GM12891 (cell line): ENCODE results near the gene ANXA2.

Experiments used
- PAX5 ChIP-seq: IDR thresholded peaks from 2 replicates; pipeline ENCODE4 v1.6.1; 2011; ENCODE audit warnings: low read length, moderate library complexity, mild to moderate bottlenecking; ENCODE audit not compliant: insufficient read depth, severe bottlenecking
- POLR2A ChIP-seq: IDR thresholded peaks from 2 replicates; pipeline ENCODE4 v1.6.1; 2011; ENCODE audit warnings: low read depth, low read length, control low read depth
- POLR2AphosphoS5 ChIP-seq: IDR thresholded peaks from 2 replicates; pipeline ENCODE4 v1.6.1; 2011; ENCODE audit warnings: low read depth, low read length, control low read depth
- TAF1 ChIP-seq: IDR thresholded peaks from 2 replicates; pipeline ENCODE4 v1.6.1; 2011; ENCODE audit warnings: low read depth, low read length, control low read depth

DNA sequence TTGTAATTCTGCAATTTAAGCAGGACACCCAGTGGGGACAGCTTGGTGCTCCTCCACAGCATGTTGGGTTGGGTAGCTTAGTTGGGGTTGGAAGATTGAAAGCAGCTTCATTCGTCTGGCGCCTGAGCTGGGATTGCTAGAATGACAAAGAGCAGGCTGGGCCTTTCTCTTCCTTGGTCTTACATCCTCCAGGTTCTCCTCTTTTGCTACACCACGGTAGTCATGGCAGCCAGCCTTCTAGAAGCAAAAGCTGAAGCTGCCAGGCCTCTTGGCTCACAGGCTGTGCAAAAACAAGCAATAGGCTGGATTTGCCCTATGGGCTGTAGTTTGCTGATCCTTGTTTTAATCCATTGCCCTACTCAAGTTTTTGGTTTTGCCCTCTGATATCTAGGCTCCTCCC is 3.2 kb upstream of the ANXA2 start:
- TF ChIP-seq POLR2A (no peak), POLR2AphosphoS5 (no peak), PAX5 (no peak), TAF1 (no peak)
